HL-60 (cell line): Measurements from ENCODE around the gene A2ML1.
"Not testable (repeated sequence)": the region's sequence is repeated elsewhere in the genome, so short reads cannot be mapped to it uniquely, and the experiment has no call there.

Experiments used
- DNase-seq, 2 experiments: peaks; one replicate each; pipeline ENCODE4 v3.0.0-alpha.2; 2010 to 2020; ENCODE audit warnings: low read depth in 1 of 2, low spot score in 1 of 2
- H3K27ac ChIP-seq: fragments of 250-450 bp; sonication (Bioruptor Pico); replicated peaks from 2 replicates; pipeline ENCODE4 v1.5.1; 2020; ENCODE audit warnings: mild to moderate bottlenecking, moderate library complexity
- H3K27me3 ChIP-seq: fragments of 250-450 bp; sonication (Bioruptor Pico); 2 replicates; pipeline ENCODE4 v1.5.1; 2021; ENCODE audit warnings: mild to moderate bottlenecking, moderate library complexity; ENCODE audit not compliant: insufficient read depth, poor library complexity, severe bottlenecking
- H3K4me3 ChIP-seq: replicated peaks from 2 replicates; pipeline ENCODE4 v1.5.1; 2011; ENCODE audit warnings: mild to moderate bottlenecking, control low read depth, low read length; ENCODE audit not compliant: insufficient read depth
- GABPA ChIP-seq: IDR thresholded peaks from 2 replicates; pipeline ENCODE4 v1.6.1; 2012; ENCODE audit warnings: low read depth
- POLR2AphosphoS5 ChIP-seq: IDR thresholded peaks from 2 replicates; pipeline ENCODE4 v1.6.1; 2012; ENCODE audit warnings: low read depth
- SPI1 ChIP-seq: IDR thresholded peaks from 2 replicates; pipeline ENCODE4 v1.6.1; 2012; ENCODE audit warnings: low read depth, mild to moderate bottlenecking, borderline replicate concordance
- TF ChIP-seq, protein P1 (sequence below): IDR thresholded peaks from 2 replicates; pipeline ENCODE4 v1.6.1; 2012; ENCODE audit warnings: low read depth; ENCODE audit not compliant: insufficient replicate concordance
- TF ChIP-seq, protein P2 (sequence below): IDR thresholded peaks from one replicate; pipeline ENCODE4 v1.5.1; 2011; ENCODE audit warnings: low read length, control low read depth, inconsistent platforms; ENCODE audit not compliant: insufficient read depth

Gene A2ML1

DNA sequence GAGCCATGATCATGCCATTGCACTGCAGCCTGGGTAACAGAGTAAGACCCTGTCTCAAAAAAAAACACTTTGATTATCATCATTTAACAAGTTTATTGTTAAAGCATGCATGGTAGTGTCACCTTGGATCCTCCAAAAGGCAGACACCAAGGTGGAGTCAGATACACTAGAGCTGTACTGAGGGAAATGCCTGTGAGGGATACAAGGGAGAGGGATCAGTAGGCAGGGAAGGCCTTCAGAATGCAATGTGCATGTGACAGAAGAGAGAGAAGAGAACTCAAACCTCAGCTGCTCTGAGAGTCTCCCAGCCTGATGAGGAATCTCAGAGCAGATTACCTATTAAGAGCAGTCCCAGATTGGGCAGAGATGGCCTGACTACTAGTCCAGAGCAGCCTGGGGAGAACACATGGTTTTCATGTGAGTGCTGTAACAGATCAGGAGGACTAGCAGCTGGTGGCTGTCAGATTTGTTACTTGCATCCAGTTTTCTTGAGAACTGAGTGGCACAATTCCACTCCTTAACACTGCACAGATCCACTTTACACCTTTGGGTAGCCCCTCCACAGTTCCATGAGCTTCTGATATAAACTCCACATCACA is 38.0 kb upstream of the A2ML1 start:
- Histone ChIP-seq H3K27ac (no peak overlapping the region), H3K27me3 (peaks cover 3% of the 10 kb centered on the region), H3K4me3 (no peak overlapping the region)
- TF ChIP-seq, protein P1, sequence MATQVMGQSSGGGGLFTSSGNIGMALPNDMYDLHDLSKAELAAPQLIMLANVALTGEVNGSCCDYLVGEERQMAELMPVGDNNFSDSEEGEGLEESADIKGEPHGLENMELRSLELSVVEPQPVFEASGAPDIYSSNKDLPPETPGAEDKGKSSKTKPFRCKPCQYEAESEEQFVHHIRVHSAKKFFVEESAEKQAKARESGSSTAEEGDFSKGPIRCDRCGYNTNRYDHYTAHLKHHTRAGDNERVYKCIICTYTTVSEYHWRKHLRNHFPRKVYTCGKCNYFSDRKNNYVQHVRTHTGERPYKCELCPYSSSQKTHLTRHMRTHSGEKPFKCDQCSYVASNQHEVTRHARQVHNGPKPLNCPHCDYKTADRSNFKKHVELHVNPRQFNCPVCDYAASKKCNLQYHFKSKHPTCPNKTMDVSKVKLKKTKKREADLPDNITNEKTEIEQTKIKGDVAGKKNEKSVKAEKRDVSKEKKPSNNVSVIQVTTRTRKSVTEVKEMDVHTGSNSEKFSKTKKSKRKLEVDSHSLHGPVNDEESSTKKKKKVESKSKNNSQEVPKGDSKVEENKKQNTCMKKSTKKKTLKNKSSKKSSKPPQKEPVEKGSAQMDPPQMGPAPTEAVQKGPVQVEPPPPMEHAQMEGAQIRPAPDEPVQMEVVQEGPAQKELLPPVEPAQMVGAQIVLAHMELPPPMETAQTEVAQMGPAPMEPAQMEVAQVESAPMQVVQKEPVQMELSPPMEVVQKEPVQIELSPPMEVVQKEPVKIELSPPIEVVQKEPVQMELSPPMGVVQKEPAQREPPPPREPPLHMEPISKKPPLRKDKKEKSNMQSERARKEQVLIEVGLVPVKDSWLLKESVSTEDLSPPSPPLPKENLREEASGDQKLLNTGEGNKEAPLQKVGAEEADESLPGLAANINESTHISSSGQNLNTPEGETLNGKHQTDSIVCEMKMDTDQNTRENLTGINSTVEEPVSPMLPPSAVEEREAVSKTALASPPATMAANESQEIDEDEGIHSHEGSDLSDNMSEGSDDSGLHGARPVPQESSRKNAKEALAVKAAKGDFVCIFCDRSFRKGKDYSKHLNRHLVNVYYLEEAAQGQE: no peak
- TF ChIP-seq SPI1 (no peak), GABPA (no peak), POLR2AphosphoS5 (no peak)
- TF ChIP-seq, protein P2, sequence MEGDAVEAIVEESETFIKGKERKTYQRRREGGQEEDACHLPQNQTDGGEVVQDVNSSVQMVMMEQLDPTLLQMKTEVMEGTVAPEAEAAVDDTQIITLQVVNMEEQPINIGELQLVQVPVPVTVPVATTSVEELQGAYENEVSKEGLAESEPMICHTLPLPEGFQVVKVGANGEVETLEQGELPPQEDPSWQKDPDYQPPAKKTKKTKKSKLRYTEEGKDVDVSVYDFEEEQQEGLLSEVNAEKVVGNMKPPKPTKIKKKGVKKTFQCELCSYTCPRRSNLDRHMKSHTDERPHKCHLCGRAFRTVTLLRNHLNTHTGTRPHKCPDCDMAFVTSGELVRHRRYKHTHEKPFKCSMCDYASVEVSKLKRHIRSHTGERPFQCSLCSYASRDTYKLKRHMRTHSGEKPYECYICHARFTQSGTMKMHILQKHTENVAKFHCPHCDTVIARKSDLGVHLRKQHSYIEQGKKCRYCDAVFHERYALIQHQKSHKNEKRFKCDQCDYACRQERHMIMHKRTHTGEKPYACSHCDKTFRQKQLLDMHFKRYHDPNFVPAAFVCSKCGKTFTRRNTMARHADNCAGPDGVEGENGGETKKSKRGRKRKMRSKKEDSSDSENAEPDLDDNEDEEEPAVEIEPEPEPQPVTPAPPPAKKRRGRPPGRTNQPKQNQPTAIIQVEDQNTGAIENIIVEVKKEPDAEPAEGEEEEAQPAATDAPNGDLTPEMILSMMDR: no peak
- no peak for DNase-seq

DNA sequence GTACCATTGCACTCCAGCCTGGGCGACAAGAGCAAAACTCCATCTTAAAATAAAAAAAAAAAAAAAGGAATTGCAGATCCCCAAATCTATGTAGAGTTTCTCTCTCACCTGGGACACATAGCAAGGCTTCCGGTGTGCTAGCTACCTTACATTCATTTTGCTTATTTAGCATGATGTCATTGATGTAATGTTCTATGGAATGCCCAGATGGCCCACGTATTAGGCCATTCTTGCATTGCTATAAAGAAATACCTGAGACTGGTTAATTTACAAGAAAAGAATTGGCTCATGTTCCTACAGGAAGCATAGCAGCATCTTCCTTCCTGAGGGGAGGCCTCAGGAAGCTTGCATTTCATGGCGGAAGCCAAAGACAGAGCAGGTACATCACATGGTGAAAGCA is 36.9 kb upstream of the A2ML1 start:
- no peak for DNase-seq
- no peak overlapping the region for H3K4me3 ChIP-seq
- peaks cover 3% of the 10 kb centered on the region for H3K27me3 ChIP-seq
- TF ChIP-seq POLR2AphosphoS5 (no peak), GABPA (no peak), SPI1 (no peak)
- TF ChIP-seq, protein P1: no peak
- TF ChIP-seq, protein P2: no peak
- H3K27ac ChIP-seq: no peak overlapping the region

DNA sequence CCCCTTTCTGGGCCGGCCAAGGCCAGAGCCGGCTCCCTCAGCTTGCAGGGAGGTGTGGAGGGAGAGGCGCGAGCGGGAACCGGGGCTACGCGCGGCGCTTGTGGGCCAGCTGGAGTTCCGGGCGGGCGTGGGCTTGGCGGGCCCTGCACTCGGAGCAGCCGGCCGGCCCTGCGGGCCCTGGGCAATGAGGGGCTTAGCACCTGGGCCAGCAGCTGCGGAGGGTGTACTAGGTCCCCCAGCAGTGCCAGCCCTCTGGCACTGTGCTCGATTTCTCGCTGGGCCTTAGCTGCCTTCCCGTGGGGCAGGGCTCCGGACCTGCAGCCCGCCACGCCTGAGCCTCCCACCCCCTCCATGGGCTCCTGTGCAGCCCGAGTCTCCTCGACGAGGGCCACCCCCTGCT is 35.2 kb upstream of the A2ML1 start:
- DNase-seq, H3K27ac ChIP-seq, H3K27me3 ChIP-seq, H3K4me3 ChIP-seq: not testable (repeated sequence)

DNA sequence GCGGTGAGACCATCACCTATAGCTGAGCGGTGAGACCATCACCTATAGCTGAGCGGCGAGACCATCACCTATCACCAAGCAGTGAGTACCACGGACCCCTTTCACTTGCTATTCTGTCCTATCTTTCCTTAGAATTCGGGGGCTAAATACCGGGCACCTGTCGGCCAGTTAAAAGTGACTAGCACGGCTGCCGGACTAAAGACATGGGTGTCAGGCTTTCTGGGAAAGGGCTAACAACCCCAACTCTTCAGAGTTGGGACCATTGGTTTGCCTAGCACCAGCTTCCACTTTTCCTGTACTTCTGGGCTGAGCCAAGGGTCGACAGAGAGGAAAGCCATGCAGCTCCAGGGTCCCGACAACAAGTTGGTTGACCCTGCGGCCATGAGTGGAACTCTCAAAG is 33.7 kb upstream of the A2ML1 start:
- H3K27me3 ChIP-seq, H3K27ac ChIP-seq, H3K4me3 ChIP-seq, DNase-seq: not testable (repeated sequence)

DNA sequence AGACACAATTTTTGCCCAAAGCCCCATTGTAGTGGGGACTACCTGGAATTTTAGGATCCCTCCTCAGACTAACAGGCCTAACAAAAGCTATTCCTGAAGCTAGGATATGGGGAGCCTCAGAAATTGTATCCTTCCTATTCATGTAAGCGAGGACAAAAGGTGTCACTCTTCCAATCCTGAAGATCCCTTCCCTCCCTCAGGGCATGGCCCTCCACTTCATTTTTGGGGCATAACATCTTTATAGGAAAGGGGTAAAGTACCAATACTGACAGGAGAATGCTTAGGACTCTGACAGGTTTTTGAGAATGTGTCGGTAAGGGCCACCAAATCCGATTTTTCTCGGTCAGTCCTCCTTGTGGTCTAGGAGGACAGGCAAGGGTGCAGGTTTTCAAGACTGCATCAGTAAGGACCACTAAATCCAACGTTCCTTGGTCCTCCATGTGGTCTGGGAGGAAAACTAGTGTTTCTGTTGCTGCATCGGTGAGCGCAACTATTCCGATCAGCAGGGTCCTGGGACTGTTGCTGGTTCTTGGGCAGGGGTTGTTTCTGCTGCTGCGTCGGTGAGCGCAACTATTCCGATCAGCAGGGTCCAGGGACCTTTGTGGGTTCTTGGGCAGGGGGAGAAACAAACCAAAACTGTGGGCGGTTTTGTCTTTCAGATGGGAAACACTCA is 32.9 kb upstream of the A2ML1 start:
- H3K27me3 ChIP-seq, H3K27ac ChIP-seq, DNase-seq, H3K4me3 ChIP-seq: not testable (repeated sequence)

DNA sequence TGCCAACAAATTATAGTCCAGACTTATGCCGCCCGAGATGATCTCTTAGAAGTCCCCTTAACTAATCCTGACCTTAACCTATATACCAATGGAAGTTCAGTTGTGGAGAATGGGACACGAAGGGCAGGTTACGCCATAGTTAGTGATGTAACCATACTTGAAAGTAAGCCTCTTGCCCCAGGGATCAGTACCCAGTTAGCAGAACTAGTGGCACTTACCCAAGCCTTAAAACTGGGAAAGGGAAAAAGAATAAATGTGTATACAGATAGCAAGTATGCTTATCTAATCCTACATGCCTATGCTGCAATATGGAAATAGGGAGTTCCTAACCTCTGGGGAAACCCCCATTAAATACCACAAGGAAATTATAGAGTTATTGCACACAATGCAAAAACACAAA is 29.2 kb upstream of the A2ML1 start:
- DNase-seq, H3K4me3 ChIP-seq, H3K27me3 ChIP-seq, H3K27ac ChIP-seq: not testable (repeated sequence)

DNA sequence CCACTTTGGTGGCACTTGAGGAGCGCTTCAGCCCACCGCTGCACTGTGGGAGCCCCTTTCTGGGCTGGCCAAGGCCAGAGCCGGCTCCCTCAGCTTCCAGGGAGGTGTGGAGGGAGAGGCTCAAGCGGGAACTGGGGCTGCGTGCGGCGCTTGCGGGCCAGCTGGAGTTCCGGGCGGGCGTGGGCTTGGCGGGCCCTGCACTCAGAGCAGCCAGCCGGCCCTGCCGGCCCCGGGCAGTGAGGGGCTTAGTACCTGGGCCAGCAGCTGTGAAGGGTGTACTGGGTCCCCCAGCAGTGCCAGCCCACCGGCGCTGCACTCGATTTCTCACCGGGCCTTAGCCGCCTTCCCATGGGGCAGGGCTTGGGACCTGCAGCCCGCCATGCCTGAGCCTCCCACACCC is 27.8 kb upstream of the A2ML1 start:
- not testable (repeated sequence) for DNase-seq, H3K27me3 ChIP-seq

More for the DNA sequence above, 27.8 kb upstream of the A2ML1 start:
- H3K27ac ChIP-seq, H3K4me3 ChIP-seq: not testable (repeated sequence)
